ENCODE data around the gene ASPG. TPM values are rescaled to one million over a fixed set of nuclear protein-coding genes. Genes with fewer than 3 reads are reported as not detected.

ASPG gene
- total RNA-seq, 1 experiment from 2014 or later: 0.22 TPM

DNA sequence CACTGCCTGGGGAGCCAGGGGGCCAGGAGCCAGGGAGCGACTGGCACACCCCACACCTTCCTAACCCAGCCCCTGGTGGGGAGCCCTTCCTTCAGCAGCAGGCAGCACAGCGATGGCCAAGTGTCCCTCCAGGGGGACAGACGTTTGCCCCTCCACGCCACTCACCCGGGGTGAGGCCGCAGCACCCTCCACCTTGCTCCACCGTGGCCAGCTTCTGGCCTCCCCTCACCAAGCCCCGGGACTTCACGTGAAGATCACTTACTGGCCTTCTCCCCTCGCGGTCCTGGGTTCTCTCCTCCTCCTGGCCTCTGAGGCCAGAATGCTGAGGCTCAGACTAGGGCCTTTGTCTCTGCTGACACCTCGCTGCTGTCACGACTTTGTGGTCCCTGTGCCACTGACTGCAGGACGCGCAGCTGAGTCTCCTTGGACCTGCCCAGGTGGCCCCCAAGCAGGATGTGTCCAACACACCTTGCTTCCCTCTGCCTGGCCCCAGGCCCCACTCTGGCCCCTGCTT, 3.5 kb upstream of the ASPG start:
- Histone ChIP-seq H3K27me3 (ENCODE audit: low read length) (no peaks in the 10 kb centered on the region), H2AFZ (ENCODE audit: low read length) (no peak overlapping the region), H3K9me2 (replicated peaks; ENCODE audit: low read length) (no peaks in the 10 kb centered on the region), H3K9me3 (ENCODE audit: low read length) (no peaks in the 10 kb centered on the region), H3K9ac (ENCODE audit: low read length) (no peak overlapping the region), H3K36me3 (ENCODE audit: low read depth, low read length) (no peaks in the 10 kb centered on the region), H3K4me3 (ENCODE audit: low read length) (no peak overlapping the region), H3K4me2 (ENCODE audit: low read length) (no peak overlapping the region), H4K20me1 (ENCODE audit: low read length) (no peaks in the 10 kb centered on the region), H3K4me1 (ENCODE audit: insufficient read depth, low read length) (no peaks in the 10 kb centered on the region), H3F3A (ENCODE audit: low read length, unreplicated experiment) (no peaks in the 10 kb centered on the region), H3K79me2 (ENCODE audit: low read length) (no peaks in the 10 kb centered on the region), H3K27ac (ENCODE audit: low read length) (no peak overlapping the region)
- TF ChIP-seq EZH2 (IDR thresholded peaks at IDR 0.05; ENCODE audit: low read length, unreplicated experiment): no peak
- TF ChIP-seq CTCF (conservative IDR thresholded peaks at IDR 0.05; ENCODE audit: low read depth, low read length): no peak
- no peak for TF ChIP-seq EZH2phosphoT487 (IDR thresholded peaks at IDR 0.05; ENCODE audit: borderline replicate concordance, low read length)
- CTCF ChIA-PET: no interaction called here
- ATAC-seq (no peak), DNase-seq (no peak)
- BruUV-seq (replicated peaks): no TSS peak
- intact Hi-C loops (cut with micrococcal nuclease): no loop called here
- POLR2A ChIA-PET (ENCODE audit: unreplicated experiment): no interaction called here

DNA sequence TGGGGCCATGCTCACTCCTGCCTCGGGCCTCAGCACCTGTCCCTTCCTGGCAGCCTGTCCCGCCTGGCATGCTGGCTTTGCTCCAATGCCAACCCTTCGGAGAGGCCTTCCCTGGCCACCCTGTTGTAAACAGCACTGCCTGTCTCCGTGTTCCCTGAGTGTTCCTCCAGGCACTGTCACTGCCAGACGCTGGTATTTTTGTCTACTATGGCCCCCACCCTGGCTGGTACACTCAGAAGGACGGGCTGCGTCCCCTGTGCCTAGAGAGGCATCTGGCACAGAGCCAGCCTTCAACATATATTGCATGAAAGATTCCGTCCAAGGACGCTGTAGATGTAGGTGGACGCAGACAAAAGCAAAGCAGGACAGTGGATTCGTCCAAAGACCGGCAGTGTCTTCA, 2.7 kb upstream of the ASPG start:
- BruUV-seq (replicated peaks): no TSS peak

More for the DNA sequence above, 2.7 kb upstream of the ASPG start:
- ATAC-seq: no peak
- no peaks in the 10 kb centered on the region for H3K4me1 ChIP-seq (ENCODE audit: insufficient read depth, low read length)
- H4K20me1 ChIP-seq (ENCODE audit: low read length): no peaks in the 10 kb centered on the region
- H2AFZ ChIP-seq (ENCODE audit: low read length): no peak overlapping the region
- ChIA-PET POLR2A (ENCODE audit: unreplicated experiment) (no interaction called here), CTCF (no interaction called here)
- DNase-seq: no peak
- H3K79me2 ChIP-seq (ENCODE audit: low read length): no peaks in the 10 kb centered on the region
- no peaks in the 10 kb centered on the region for H3K9me2 ChIP-seq (replicated peaks; ENCODE audit: low read length)
- H3K4me3 ChIP-seq (ENCODE audit: low read length): no peak overlapping the region
- no peak overlapping the region for H3K27ac ChIP-seq (ENCODE audit: low read length)
- no peak for TF ChIP-seq CTCF (conservative IDR thresholded peaks at IDR 0.05; ENCODE audit: low read depth, low read length)
- TF ChIP-seq EZH2phosphoT487 (IDR thresholded peaks at IDR 0.05; ENCODE audit: borderline replicate concordance, low read length): no peak
- no peak for TF ChIP-seq EZH2 (IDR thresholded peaks at IDR 0.05; ENCODE audit: low read length, unreplicated experiment)
- no peaks in the 10 kb centered on the region for H3K27me3 ChIP-seq (ENCODE audit: low read length)
- H3K36me3 ChIP-seq (ENCODE audit: low read depth, low read length): no peaks in the 10 kb centered on the region
- no peaks in the 10 kb centered on the region for H3F3A ChIP-seq (ENCODE audit: low read length, unreplicated experiment)
- intact Hi-C loops (cut with micrococcal nuclease): no loop called here
- H3K9me3 ChIP-seq (ENCODE audit: low read length): no peaks in the 10 kb centered on the region
- H3K9ac ChIP-seq (ENCODE audit: low read length): no peak overlapping the region
- H3K4me2 ChIP-seq (ENCODE audit: low read length): no peak overlapping the region

All from PC-3 (cell line).